Uterus (tissue), 2 donors: ENCODE results near the gene ACTN1.

Source experiments
- CTCF ChIP-seq, 4 experiments: fragments of 200-600 bp in 2 of 4; fragments of 450-650 bp in 2 of 4; sonication (generic) in 2 of 4; IDR thresholded peaks; one replicate each; pipeline ENCODE4 v1.5.1; 2016 to 2019; ENCODE audit warnings: antibody characterized with exemption in 4 of 4, mild to moderate bottlenecking in 2 of 4, moderate library complexity in 1 of 4
- POLR2A ChIP-seq, 2 donors: fragments of 450-650 bp; IDR thresholded peaks; one replicate each; pipeline ENCODE4 v1.6.1; 2016; ENCODE audit warnings: antibody characterized with exemption in 2 of 2, mild to moderate bottlenecking in 1 of 2, moderate library complexity in 1 of 2

- TF ChIP-seq CTCF (IDR thresholded peaks at IDR 0.05) (no peak), POLR2A (IDR thresholded peaks at IDR 0.05) (no peak)
These were observed 85.5 kb downstream of the ACTN1 start for GRCh38 chr14:68893566-68893965.
